Activated T-helper 1 cell treated with anti-CD3 and anti-CD28 coated beads, Interleukin-12 subunit alpha, Interleukin-12 subunit beta, Interleukin-2, Interleukin-4 antibody, amounts not matched to agents 30 ng/mL and 10 ng/mL and 1 ng/mL, durations not matched to agents 14 hours and 24 hours and 36 hours (primary cell): ENCODE measurements around the gene PALD1. TPM values are rescaled to one million over a fixed set of nuclear protein-coding genes. Genes with fewer than 3 reads are reported as not detected.

Source experiments
- DNase-seq: peaks from one replicate; pipeline ENCODE4 v3.0.0; 2021; ENCODE audit warnings: low spot score
- H3K27ac Mint-ChIP-seq: one replicate; pipeline ENCODE4 v1.8.0; 2021; ENCODE audit warnings: mild to moderate bottlenecking, mixed read lengths
- H3K27me3 Mint-ChIP-seq: one replicate; pipeline ENCODE4 v1.8.0; 2022; ENCODE audit warnings: mild to moderate bottlenecking, moderate library complexity, mixed read lengths; ENCODE audit not compliant: insufficient read depth
- H3K36me3 Mint-ChIP-seq: one replicate; pipeline ENCODE4 v1.8.0; 2021; ENCODE audit warnings: low read depth, mixed read lengths
- H3K4me1 Mint-ChIP-seq: one replicate; pipeline ENCODE4 v1.8.0; 2021; ENCODE audit warnings: low read depth, mixed read lengths
- H3K4me3 Mint-ChIP-seq: one replicate; pipeline ENCODE4 v1.8.0; 2021; ENCODE audit warnings: mild to moderate bottlenecking, moderate library complexity, mixed read lengths
- H3K9me3 Mint-ChIP-seq: one replicate; pipeline ENCODE4 v1.8.0; 2021; ENCODE audit warnings: mixed read lengths
- intact Hi-C: fragments of 100-400 bp; cut with micrococcal nuclease; formaldehyde crosslinking; loops from one replicate; pipeline ENCODE4 v1.15.1; 2024
- total RNA-seq: library from RNA; stranded (reverse); gene quantifications from 2 replicates; pipeline ENCODE4 v1.2.3, GENCODE V29; 2022

Gene PALD1
- total RNA-seq, 1 donor from 2014 or later: 0.88 TPM

- intact Hi-C loops: no loop called here
- H3K27me3 Mint-ChIP-seq: peaks cover 14% of the 10 kb centered on the region
- H3K4me1 Mint-ChIP-seq: peaks cover 17% of the 10 kb centered on the region
- no peak for DNase-seq
- no peak overlapping the region for H3K27ac Mint-ChIP-seq
- no peak overlapping the region for H3K4me3 Mint-ChIP-seq
- no peaks in the 10 kb centered on the region for H3K9me3 Mint-ChIP-seq
- no peaks in the 10 kb centered on the region for H3K36me3 Mint-ChIP-seq
These were observed 18.0 kb downstream of the PALD1 start for GRCh38 chr10:70496341-70497119.

GRCh38 chr10:70497120-70497545 is 18.6 kb downstream of the PALD1 start:
- Mint-ChIP-seq H3K9me3 (no peaks in the 10 kb centered on the region), H3K27ac (no peak overlapping the region), H3K4me1 (peaks cover 17% of the 10 kb centered on the region), H3K4me3 (no peak overlapping the region), H3K27me3 (peaks cover 9% of the 10 kb centered on the region), H3K36me3 (no peaks in the 10 kb centered on the region)
- no peak for DNase-seq
- intact Hi-C loops: no loop called here

GRCh38 chr10:70498970-70499835 is 20.6 kb downstream of the PALD1 start:
- DNase-seq: no peak
- Mint-ChIP-seq H3K27me3 (peaks cover 5% of the 10 kb centered on the region), H3K4me3 (no peak overlapping the region), H3K27ac (no peak overlapping the region), H3K9me3 (no peaks in the 10 kb centered on the region), H3K36me3 (no peaks in the 10 kb centered on the region), H3K4me1 (peaks cover 13% of the 10 kb centered on the region)
- intact Hi-C loops: no loop called here

GRCh38 chr10:70499836-70500167 is 21.2 kb downstream of the PALD1 start:
- Mint-ChIP-seq H3K9me3 (no peaks in the 10 kb centered on the region), H3K4me1 (peaks cover 7% of the 10 kb centered on the region), H3K4me3 (no peak overlapping the region), H3K27ac (no peak overlapping the region), H3K36me3 (no peaks in the 10 kb centered on the region), H3K27me3 (peaks cover 5% of the 10 kb centered on the region)
- intact Hi-C loops: no loop called here
- no peak for DNase-seq

- DNase-seq: no peak
- no peaks in the 10 kb centered on the region for H3K36me3 Mint-ChIP-seq
- peaks cover 1% of the 10 kb centered on the region for H3K4me1 Mint-ChIP-seq
- peaks cover 5% of the 10 kb centered on the region for H3K27me3 Mint-ChIP-seq
- no peak overlapping the region for H3K27ac Mint-ChIP-seq
- no peak overlapping the region for H3K4me3 Mint-ChIP-seq
- no peaks in the 10 kb centered on the region for H3K9me3 Mint-ChIP-seq
- intact Hi-C loops: no loop called here
These were observed 21.8 kb downstream of the PALD1 start for GRCh38 chr10:70500368-70500767.

GRCh38 chr10:70500812-70501301 is 22.3 kb downstream of the PALD1 start:
- peaks cover 5% of the 10 kb centered on the region for H3K27me3 Mint-ChIP-seq

GRCh38 chr10:70502406-70502805 is 23.8 kb downstream of the PALD1 start:
- Mint-ChIP-seq H3K27ac (no peak overlapping the region), H3K4me3 (no peak overlapping the region), H3K4me1 (no peaks in the 10 kb centered on the region), H3K36me3 (no peaks in the 10 kb centered on the region), H3K27me3 (no peaks in the 10 kb centered on the region), H3K9me3 (no peaks in the 10 kb centered on the region)
- intact Hi-C loops: no loop called here
- DNase-seq: no peak

More at GRCh38 chr10:70500812-70501301, 22.3 kb downstream of the PALD1 start:
- Mint-ChIP-seq H3K9me3 (no peaks in the 10 kb centered on the region), H3K36me3 (no peaks in the 10 kb centered on the region), H3K4me3 (no peak overlapping the region), H3K4me1 (no peaks in the 10 kb centered on the region), H3K27ac (no peak overlapping the region)
- no peak for DNase-seq
- intact Hi-C loops: no loop called here

GRCh38 chr10:70503776-70504175 is 25.2 kb downstream of the PALD1 start:
- no peaks in the 10 kb centered on the region for H3K9me3 Mint-ChIP-seq
- intact Hi-C loops: no loop called here
- no peaks in the 10 kb centered on the region for H3K27me3 Mint-ChIP-seq
- H3K27ac Mint-ChIP-seq: no peak overlapping the region
- H3K4me3 Mint-ChIP-seq: no peak overlapping the region
- DNase-seq: no peak
- H3K36me3 Mint-ChIP-seq: no peaks in the 10 kb centered on the region
- H3K4me1 Mint-ChIP-seq: no peaks in the 10 kb centered on the region

- no peaks in the 10 kb centered on the region for H3K9me3 Mint-ChIP-seq
- intact Hi-C loops: no loop called here
- H3K27me3 Mint-ChIP-seq: no peaks in the 10 kb centered on the region
- no peaks in the 10 kb centered on the region for H3K36me3 Mint-ChIP-seq
- H3K4me1 Mint-ChIP-seq: no peaks in the 10 kb centered on the region
- H3K27ac Mint-ChIP-seq: no peak overlapping the region
- DNase-seq: no peak
- no peak overlapping the region for H3K4me3 Mint-ChIP-seq
These were observed 26.2 kb downstream of the PALD1 start for GRCh38 chr10:70504521-70505358.

GRCh38 chr10:70505908-70506307 is 27.3 kb downstream of the PALD1 start:
- no peak overlapping the region for H3K4me3 Mint-ChIP-seq
- intact Hi-C loops: no loop called here
- no peaks in the 10 kb centered on the region for H3K36me3 Mint-ChIP-seq
- H3K4me1 Mint-ChIP-seq: no peaks in the 10 kb centered on the region
- no peak overlapping the region for H3K27ac Mint-ChIP-seq
- no peak for DNase-seq
- H3K9me3 Mint-ChIP-seq: no peaks in the 10 kb centered on the region
- peaks cover 4% of the 10 kb centered on the region for H3K27me3 Mint-ChIP-seq

- no peak for DNase-seq
- intact Hi-C loops: no loop called here
- H3K4me1 Mint-ChIP-seq: no peaks in the 10 kb centered on the region
- H3K27ac Mint-ChIP-seq: no peak overlapping the region
- H3K36me3 Mint-ChIP-seq: no peaks in the 10 kb centered on the region
- H3K27me3 Mint-ChIP-seq: peaks cover 14% of the 10 kb centered on the region
- H3K4me3 Mint-ChIP-seq: no peak overlapping the region
- H3K9me3 Mint-ChIP-seq: no peaks in the 10 kb centered on the region
These were observed 29.4 kb downstream of the PALD1 start for GRCh38 chr10:70507966-70508365.

- Mint-ChIP-seq H3K4me1 (no peaks in the 10 kb centered on the region), H3K4me3 (no peak overlapping the region), H3K9me3 (no peaks in the 10 kb centered on the region), H3K36me3 (no peaks in the 10 kb centered on the region), H3K27me3 (peaks cover 14% of the 10 kb centered on the region), H3K27ac (no peak overlapping the region)
- intact Hi-C loops: no loop called here
- no peak for DNase-seq
These were observed 30.6 kb downstream of the PALD1 start for GRCh38 chr10:70508912-70509756.
